Spleen (tissue), 7 donors: ENCODE results near the gene JSRP1.

ENCODE experiments used
- POLR2A ChIP-seq, 3 donors: fragments of 450-650 bp; IDR thresholded peaks; one replicate each; pipeline ENCODE4 v1.5.1; 2017; ENCODE audit warnings: antibody characterized with exemption in 3 of 3, mild to moderate bottlenecking in 1 of 3
- TF ChIP-seq, protein P1 (sequence below), 11 experiments: fragments of 200-600 bp in 7 of 11; fragments of 450-650 bp in 4 of 11; sonication (generic) in 4 of 11; IDR thresholded peaks in 8 of 11; conservative IDR thresholded peaks in 3 of 11; 1 replicate in 7 of 11; 2 replicates in 4 of 11; pipeline versions ENCODE4 v1.4.0 to v1.8.0; 2016 to 2021; ENCODE audit warnings: antibody characterized with exemption in 11 of 11, inconsistent platforms in 4 of 11, mild to moderate bottlenecking in 1 of 11
- donor health status: DM: no; HTN: no; CAD: no; lungs with moderate emphysema.
- donor health status: DM: no; HTN: no; CAD: no.
- donor health status: DM: no; HTN: no; CAD: no.

DNA sequence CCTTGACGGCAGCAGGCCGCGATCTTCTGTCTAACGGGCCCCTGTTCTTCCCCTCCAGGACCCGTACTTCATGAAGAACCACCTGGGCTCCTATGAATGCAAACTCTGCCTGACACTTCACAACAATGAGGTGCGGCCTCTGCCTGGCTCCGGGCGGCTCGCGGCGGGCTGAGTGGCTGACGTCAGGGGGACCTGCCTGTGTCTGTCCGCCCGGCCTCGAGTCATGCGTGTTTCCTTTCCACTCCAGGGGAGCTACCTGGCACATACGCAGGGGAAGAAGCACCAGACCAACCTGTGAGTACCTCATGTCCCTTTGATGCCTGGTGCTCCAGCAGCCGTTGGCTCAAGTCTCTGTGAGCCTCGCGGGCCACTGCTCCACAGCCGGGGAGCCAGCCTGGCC is 11.7 kb downstream of the JSRP1 start:
- TF ChIP-seq, protein P1, sequence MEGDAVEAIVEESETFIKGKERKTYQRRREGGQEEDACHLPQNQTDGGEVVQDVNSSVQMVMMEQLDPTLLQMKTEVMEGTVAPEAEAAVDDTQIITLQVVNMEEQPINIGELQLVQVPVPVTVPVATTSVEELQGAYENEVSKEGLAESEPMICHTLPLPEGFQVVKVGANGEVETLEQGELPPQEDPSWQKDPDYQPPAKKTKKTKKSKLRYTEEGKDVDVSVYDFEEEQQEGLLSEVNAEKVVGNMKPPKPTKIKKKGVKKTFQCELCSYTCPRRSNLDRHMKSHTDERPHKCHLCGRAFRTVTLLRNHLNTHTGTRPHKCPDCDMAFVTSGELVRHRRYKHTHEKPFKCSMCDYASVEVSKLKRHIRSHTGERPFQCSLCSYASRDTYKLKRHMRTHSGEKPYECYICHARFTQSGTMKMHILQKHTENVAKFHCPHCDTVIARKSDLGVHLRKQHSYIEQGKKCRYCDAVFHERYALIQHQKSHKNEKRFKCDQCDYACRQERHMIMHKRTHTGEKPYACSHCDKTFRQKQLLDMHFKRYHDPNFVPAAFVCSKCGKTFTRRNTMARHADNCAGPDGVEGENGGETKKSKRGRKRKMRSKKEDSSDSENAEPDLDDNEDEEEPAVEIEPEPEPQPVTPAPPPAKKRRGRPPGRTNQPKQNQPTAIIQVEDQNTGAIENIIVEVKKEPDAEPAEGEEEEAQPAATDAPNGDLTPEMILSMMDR (IDR thresholded peaks at IDR 0.05 in 8 of 11, conservative IDR thresholded peaks at IDR 0.05 in 3 of 11) = no peak
- no peak for TF ChIP-seq POLR2A (IDR thresholded peaks at IDR 0.05)
